ENCODE measurements around the gene INPP5D.

DNA sequence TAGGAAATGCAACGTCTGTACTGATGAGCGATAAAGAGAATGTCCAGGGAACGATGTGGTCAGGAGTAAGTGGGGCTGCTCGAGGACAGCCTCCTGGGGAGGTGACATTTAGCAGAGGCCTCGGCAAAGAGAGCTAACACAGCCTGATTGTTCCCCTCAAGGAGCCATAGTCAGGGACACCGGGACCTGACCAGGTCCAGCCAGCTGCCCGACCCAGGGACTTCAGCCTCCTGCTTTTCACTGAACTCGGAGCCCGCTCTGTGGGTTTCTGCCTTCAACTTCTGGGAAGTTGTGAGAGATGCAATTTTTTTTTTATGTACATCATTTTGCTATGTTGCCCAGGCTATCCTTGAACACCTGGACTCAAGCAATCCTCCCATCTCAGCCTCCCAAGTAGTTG lies 17.6 kb upstream of the INPP5D start:
- TF ChIP-seq, protein P1, sequence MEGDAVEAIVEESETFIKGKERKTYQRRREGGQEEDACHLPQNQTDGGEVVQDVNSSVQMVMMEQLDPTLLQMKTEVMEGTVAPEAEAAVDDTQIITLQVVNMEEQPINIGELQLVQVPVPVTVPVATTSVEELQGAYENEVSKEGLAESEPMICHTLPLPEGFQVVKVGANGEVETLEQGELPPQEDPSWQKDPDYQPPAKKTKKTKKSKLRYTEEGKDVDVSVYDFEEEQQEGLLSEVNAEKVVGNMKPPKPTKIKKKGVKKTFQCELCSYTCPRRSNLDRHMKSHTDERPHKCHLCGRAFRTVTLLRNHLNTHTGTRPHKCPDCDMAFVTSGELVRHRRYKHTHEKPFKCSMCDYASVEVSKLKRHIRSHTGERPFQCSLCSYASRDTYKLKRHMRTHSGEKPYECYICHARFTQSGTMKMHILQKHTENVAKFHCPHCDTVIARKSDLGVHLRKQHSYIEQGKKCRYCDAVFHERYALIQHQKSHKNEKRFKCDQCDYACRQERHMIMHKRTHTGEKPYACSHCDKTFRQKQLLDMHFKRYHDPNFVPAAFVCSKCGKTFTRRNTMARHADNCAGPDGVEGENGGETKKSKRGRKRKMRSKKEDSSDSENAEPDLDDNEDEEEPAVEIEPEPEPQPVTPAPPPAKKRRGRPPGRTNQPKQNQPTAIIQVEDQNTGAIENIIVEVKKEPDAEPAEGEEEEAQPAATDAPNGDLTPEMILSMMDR (IDR thresholded peaks at IDR 0.05; ENCODE audit: low read depth, low read length), result no peak
- no peak for TF ChIP-seq EZH2phosphoT487 (IDR thresholded peaks at IDR 0.05; ENCODE audit: low read depth)

All from OCI-LY3 (cell line).